Erythroblast (primary cell): ENCODE data around the gene PAX8.

Experiments
- GATA1 ChIP-seq: IDR thresholded peaks from 2 replicates; pipeline ENCODE4 v1.6.1; 2011; ENCODE audit warnings: low read depth, mild to moderate bottlenecking, control low read depth, low read length, moderate library complexity
- POLR2A ChIP-seq: IDR thresholded peaks from 2 replicates; pipeline ENCODE4 v1.6.1; 2011; ENCODE audit warnings: mild to moderate bottlenecking, low read length

- TF ChIP-seq POLR2A, result no peak
- no peak for TF ChIP-seq GATA1
These were observed 1.1 kb downstream of the PAX8 start for GRCh38 chr2:113277474-113278072.
